GM12801 (cell line): ENCODE measurements around the gene SERPINA12.

Source experiments
- CTCF ChIP-seq: IDR thresholded peaks from one replicate; pipeline ENCODE4 v1.5.1; 2011; ENCODE audit warnings: control low read depth; ENCODE audit not compliant: insufficient read length; ENCODE audit errors: extremely low read depth

SERPINA12 gene

GRCh38 chr14:94480809-94481208 lies 28.5 kb downstream of the SERPINA12 start:
- no peak for TF ChIP-seq CTCF

GRCh38 chr14:94478420-94478819 lies 30.8 kb downstream of the SERPINA12 start:
- no peak for TF ChIP-seq CTCF

- TF ChIP-seq CTCF: no peak
Observed at GRCh38 chr14:94476023-94476422, 33.2 kb downstream of the SERPINA12 start, which contains the start of gene SERPINA9. Gene SERPINA9, minus strand, starts transcription at chr14:94476197. Its CDS starts 6,357 bp downstream, at chr14:94469840.

- TF ChIP-seq CTCF: no peak
Observed at GRCh38 chr14:94474581-94475031, 34.7 kb downstream of the SERPINA12 start.

- TF ChIP-seq CTCF: no peak
Observed at GRCh38 chr14:94473666-94474410, 35.4 kb downstream of the SERPINA12 start.

GRCh38 chr14:94472842-94473241 lies 36.4 kb downstream of the SERPINA12 start:
- TF ChIP-seq CTCF: no peak

GRCh38 chr14:94471045-94471444 lies 38.2 kb downstream of the SERPINA12 start:
- TF ChIP-seq CTCF: no peak
